ENCODE results near the gene FGF12. TPM values are rescaled to one million over a fixed set of nuclear protein-coding genes. Genes with fewer than 3 reads are reported as not detected.

Gene FGF12
- total RNA-seq, 1 donor from 2014 or later: 7.0 TPM

DNA sequence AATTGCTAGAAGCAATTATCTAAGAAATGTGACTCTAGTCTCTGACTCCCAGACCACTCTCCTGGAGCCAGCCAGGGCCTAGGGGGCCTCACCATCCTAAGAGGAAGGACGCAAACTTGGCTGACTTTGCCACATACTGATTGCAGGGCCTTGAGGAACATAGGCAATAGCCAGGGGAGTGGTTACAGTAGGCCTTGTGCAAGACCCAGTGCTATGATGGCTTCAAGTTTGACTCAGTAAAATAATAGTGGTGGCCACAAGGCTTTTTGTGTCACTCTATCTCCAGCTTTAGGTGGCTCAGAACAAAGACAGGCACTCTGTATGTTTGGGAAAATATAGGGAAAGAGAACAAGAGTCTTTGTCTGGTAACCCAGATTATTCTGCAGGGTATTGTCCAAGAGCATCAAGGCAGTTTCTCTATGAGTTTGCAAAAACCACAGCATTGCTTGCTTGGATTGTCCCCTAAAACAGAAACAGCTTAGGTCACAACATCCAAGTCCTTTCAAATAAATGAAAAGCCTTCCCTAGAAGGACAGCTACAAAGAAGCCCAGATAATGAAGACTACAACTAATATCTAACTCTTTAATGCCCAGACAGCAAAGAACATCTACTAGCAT is 634.8 kb downstream of the FGF12 start:
- no peak overlapping the region for H3K9ac ChIP-seq
- no peaks in the 10 kb centered on the region for H3K9me3 ChIP-seq (ENCODE audit: low read depth)
- H3K4me2 ChIP-seq: no peak overlapping the region
- H4K20me1 ChIP-seq (ENCODE audit: low read depth): no peaks in the 10 kb centered on the region
- H2AFZ ChIP-seq (replicated peaks): no peak overlapping the region
- no peak overlapping the region for H3K27ac ChIP-seq
- Mint-ChIP-seq H3K9me3 (peaks cover 58% of the 10 kb centered on the region), H3K36me3 (peaks cover 16% of the 10 kb centered on the region), H3K27me3 (ENCODE audit: insufficient read depth, low read depth) (peaks cover 4% of the 10 kb centered on the region), H3K27ac (no peak overlapping the region), H3K4me1 (peaks cover 13% of the 10 kb centered on the region), H3K4me3 (no peak overlapping the region)
- H3K36me3 ChIP-seq: peaks cover 4% of the 10 kb centered on the region
- peaks cover 10% of the 10 kb centered on the region for H3F3A ChIP-seq (ENCODE audit: low read depth)
- TF ChIP-seq EZH2 (IDR thresholded peaks at IDR 0.05) (no peak), EZH2phosphoT487 (IDR thresholded peaks at IDR 0.05) (no peak)
- TF ChIP-seq, protein P1, sequence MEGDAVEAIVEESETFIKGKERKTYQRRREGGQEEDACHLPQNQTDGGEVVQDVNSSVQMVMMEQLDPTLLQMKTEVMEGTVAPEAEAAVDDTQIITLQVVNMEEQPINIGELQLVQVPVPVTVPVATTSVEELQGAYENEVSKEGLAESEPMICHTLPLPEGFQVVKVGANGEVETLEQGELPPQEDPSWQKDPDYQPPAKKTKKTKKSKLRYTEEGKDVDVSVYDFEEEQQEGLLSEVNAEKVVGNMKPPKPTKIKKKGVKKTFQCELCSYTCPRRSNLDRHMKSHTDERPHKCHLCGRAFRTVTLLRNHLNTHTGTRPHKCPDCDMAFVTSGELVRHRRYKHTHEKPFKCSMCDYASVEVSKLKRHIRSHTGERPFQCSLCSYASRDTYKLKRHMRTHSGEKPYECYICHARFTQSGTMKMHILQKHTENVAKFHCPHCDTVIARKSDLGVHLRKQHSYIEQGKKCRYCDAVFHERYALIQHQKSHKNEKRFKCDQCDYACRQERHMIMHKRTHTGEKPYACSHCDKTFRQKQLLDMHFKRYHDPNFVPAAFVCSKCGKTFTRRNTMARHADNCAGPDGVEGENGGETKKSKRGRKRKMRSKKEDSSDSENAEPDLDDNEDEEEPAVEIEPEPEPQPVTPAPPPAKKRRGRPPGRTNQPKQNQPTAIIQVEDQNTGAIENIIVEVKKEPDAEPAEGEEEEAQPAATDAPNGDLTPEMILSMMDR (IDR thresholded peaks at IDR 0.05): no peak
- H3K79me2 ChIP-seq (ENCODE audit: low read depth): no peaks in the 10 kb centered on the region
- H3K4me1 ChIP-seq: peaks cover 8% of the 10 kb centered on the region
- H3K4me3 ChIP-seq: no peak overlapping the region
- H3K27me3 ChIP-seq: no peaks in the 10 kb centered on the region
- DNase-seq (ENCODE audit: low spot score): no peak

DNA sequence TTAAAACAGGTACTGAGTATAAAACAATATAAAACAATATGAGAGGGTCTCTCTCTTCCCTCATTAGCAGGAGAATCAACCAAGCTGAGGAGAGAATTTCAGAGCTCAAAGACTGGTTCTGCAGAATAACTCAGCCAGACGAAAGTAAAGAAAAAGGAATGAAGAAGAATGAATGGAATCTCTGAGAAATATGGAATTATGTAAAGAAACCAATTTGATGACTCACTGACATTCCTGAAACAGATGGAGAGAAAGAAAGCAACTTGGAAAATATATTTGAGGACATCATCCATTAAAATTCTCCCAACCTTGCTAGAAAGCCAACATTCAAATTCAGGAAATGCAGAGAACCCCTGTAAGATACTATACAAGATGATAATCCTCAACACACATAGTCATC is 635.5 kb downstream of the FGF12 start:
- Mint-ChIP-seq H3K4me1 (peaks cover 13% of the 10 kb centered on the region), H3K4me3 (no peak overlapping the region), H3K9me3 (peaks cover 58% of the 10 kb centered on the region), H3K27me3 (ENCODE audit: insufficient read depth, low read depth) (peaks cover 4% of the 10 kb centered on the region), H3K27ac (no peak overlapping the region), H3K36me3 (peaks cover 16% of the 10 kb centered on the region)
- peaks cover 10% of the 10 kb centered on the region for H3F3A ChIP-seq (ENCODE audit: low read depth)
- H3K9me3 ChIP-seq (ENCODE audit: low read depth): no peaks in the 10 kb centered on the region
- H3K9ac ChIP-seq: no peak overlapping the region
- no peak overlapping the region for H3K4me3 ChIP-seq
- no peaks in the 10 kb centered on the region for H3K79me2 ChIP-seq (ENCODE audit: low read depth)
- H3K36me3 ChIP-seq: peaks cover 4% of the 10 kb centered on the region
- peaks cover 8% of the 10 kb centered on the region for H3K4me1 ChIP-seq
- no peaks in the 10 kb centered on the region for H4K20me1 ChIP-seq (ENCODE audit: low read depth)
- no peak overlapping the region for H3K27ac ChIP-seq
- H3K27me3 ChIP-seq: no peaks in the 10 kb centered on the region
- H2AFZ ChIP-seq (replicated peaks): no peak overlapping the region
- no peak for DNase-seq (ENCODE audit: low spot score)
- TF ChIP-seq EZH2phosphoT487 (IDR thresholded peaks at IDR 0.05): no peak
- no peak for TF ChIP-seq EZH2 (IDR thresholded peaks at IDR 0.05)
- TF ChIP-seq, protein P1 (IDR thresholded peaks at IDR 0.05): no peak
- no peak overlapping the region for H3K4me2 ChIP-seq

DNA sequence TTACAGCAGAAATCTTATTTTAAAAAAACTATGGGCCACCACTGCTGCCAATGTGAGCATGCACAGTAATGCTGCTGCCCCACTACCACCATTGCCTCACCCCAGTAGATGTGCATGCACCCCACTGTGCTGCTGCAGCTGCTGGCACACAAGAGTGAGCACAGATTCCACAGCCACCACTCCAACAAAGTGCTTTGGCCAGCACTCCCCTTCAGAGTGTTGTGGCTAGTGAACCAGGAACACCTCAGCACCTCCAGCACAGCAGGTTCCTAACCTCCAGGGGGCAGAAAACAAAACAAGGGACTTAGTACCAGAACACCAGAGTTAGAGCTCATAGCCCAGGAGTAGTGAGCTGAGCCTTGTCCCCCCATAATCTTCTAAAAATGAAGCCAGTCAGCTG is 636.8 kb downstream of the FGF12 start:
- peaks cover 4% of the 10 kb centered on the region for H3K36me3 ChIP-seq
- Mint-ChIP-seq H3K27me3 (ENCODE audit: insufficient read depth, low read depth) (peaks cover 4% of the 10 kb centered on the region), H3K4me1 (peaks cover 13% of the 10 kb centered on the region), H3K36me3 (peaks cover 16% of the 10 kb centered on the region), H3K4me3 (no peak overlapping the region), H3K9me3 (peaks cover 61% of the 10 kb centered on the region), H3K27ac (peak overlapping the region; percentile 52)
- H3K9me3 ChIP-seq (ENCODE audit: low read depth): no peaks in the 10 kb centered on the region
- peaks cover 10% of the 10 kb centered on the region for H3F3A ChIP-seq (ENCODE audit: low read depth)
- no peak overlapping the region for H3K4me3 ChIP-seq
- TF ChIP-seq, protein P1 (IDR thresholded peaks at IDR 0.05): peak; percentile 13
- no peak for TF ChIP-seq EZH2phosphoT487 (IDR thresholded peaks at IDR 0.05)
- no peak for TF ChIP-seq EZH2 (IDR thresholded peaks at IDR 0.05)
- no peaks in the 10 kb centered on the region for H3K27me3 ChIP-seq
- H3K4me2 ChIP-seq: no peak overlapping the region
- H3K4me1 ChIP-seq: peaks cover 8% of the 10 kb centered on the region
- no peaks in the 10 kb centered on the region for H3K79me2 ChIP-seq (ENCODE audit: low read depth)
- no peaks in the 10 kb centered on the region for H4K20me1 ChIP-seq (ENCODE audit: low read depth)
- H2AFZ ChIP-seq (replicated peaks): no peak overlapping the region
- peak overlapping the region; percentile 65 for H3K27ac ChIP-seq
- no peak overlapping the region for H3K9ac ChIP-seq
- peak; percentile 41 for DNase-seq (ENCODE audit: low spot score)

Small RNA genes lying within 50 kb of the gene (small RNA-seq; reads per million reads assigned to genes)
- not detected for gene RF01210
- gene RNU1-20P: not detected

Other genes starting within 250 kb of the FGF12 start
- gene MB21D2, start 190.3 kb upstream of the FGF12 start, total RNA-seq (ENCODE audit: low replicate concordance): 11.3 and 15.1 TPM in 2 replicates